ENCODE data around the gene PCDHGA3.

The PCDHGA3 gene

GRCh38 chr5:141345327-141345726 is 1.7 kb downstream of the PCDHGA3 start:
- no peak for TF ChIP-seq TEAD4 (IDR thresholded peaks at IDR 0.05)
- no peak for TF ChIP-seq FOXM1 (IDR thresholded peaks at IDR 0.05; ENCODE audit: borderline replicate concordance, low read depth)
- TF ChIP-seq EP300 (IDR thresholded peaks at IDR 0.05; ENCODE audit: borderline replicate concordance), result no peak
- no peak for TF ChIP-seq NFIC (IDR thresholded peaks at IDR 0.05)

- TF ChIP-seq RAD21 (IDR thresholded peaks at IDR 0.05; ENCODE audit: low read depth), result peak; percentile 49
- TF ChIP-seq ZBTB7A (IDR thresholded peaks at IDR 0.05; ENCODE audit: low read depth), result no peak
These were observed 6.4 kb downstream of the PCDHGA3 start, which contains the start of gene PCDHGB1 for GRCh38 chr5:141349917-141350619. Gene PCDHGB1 (plus strand): TSS chr5:141350099. CDS start chr5:141350261, 162 bp downstream.

GRCh38 chr5:141351591-141351990 is 8.0 kb downstream of the PCDHGA3 start:
- no peak for TF ChIP-seq REST (IDR thresholded peaks at IDR 0.05; ENCODE audit: low read depth)
- TF ChIP-seq TAF1 (IDR thresholded peaks at IDR 0.05; ENCODE audit: low read depth), result no peak
- no peak for TF ChIP-seq TEAD4 (IDR thresholded peaks at IDR 0.05)
- no peak for TF ChIP-seq USF1 (IDR thresholded peaks at IDR 0.05)
- no peak for TF ChIP-seq CREB1 (IDR thresholded peaks at IDR 0.05; ENCODE audit: low read depth)
- no peak for TF ChIP-seq CEBPB (IDR thresholded peaks at IDR 0.05)
- no peak for TF ChIP-seq ZBTB7A (IDR thresholded peaks at IDR 0.05; ENCODE audit: low read depth)
- TF ChIP-seq TCF12 (IDR thresholded peaks at IDR 0.05; ENCODE audit: low read depth), result no peak
- TF ChIP-seq EP300 (IDR thresholded peaks at IDR 0.05; ENCODE audit: borderline replicate concordance), result no peak
- TF ChIP-seq MAX (IDR thresholded peaks at IDR 0.05), result no peak
- TF ChIP-seq NFIC (IDR thresholded peaks at IDR 0.05), result no peak
- TF ChIP-seq YY1 (IDR thresholded peaks at IDR 0.05; ENCODE audit: low read depth), result no peak
- no peak for TF ChIP-seq EGR1 (IDR thresholded peaks at IDR 0.05)
- TF ChIP-seq RAD21 (IDR thresholded peaks at IDR 0.05; ENCODE audit: low read depth), result no peak
- TF ChIP-seq FOXM1 (IDR thresholded peaks at IDR 0.05; ENCODE audit: borderline replicate concordance, low read depth), result no peak

GRCh38 chr5:141354900-141355469 is 11.4 kb downstream of the PCDHGA3 start, which contains the start of gene PCDHGA4:
Gene PCDHGA4 (plus strand): TSS chr5:141355021. CDS start chr5:141355108, 87 bp downstream.
- peak; percentile 22; the same call in 1 of the 2 replicates for TF ChIP-seq RAD21 (IDR thresholded peaks at IDR 0.05; ENCODE audit: low read depth)
- TF ChIP-seq REST (IDR thresholded peaks at IDR 0.05; ENCODE audit: low read depth), result no peak

GRCh38 chr5:141355641-141356040 is 12.0 kb downstream of the PCDHGA3 start:
- no peak for TF ChIP-seq TCF12 (IDR thresholded peaks at IDR 0.05; ENCODE audit: low read depth)

GRCh38 chr5:141356133-141356532 is 12.5 kb downstream of the PCDHGA3 start:
- TF ChIP-seq EP300 (IDR thresholded peaks at IDR 0.05; ENCODE audit: borderline replicate concordance), result no peak
- TF ChIP-seq YY1 (IDR thresholded peaks at IDR 0.05; ENCODE audit: low read depth), result no peak
- TF ChIP-seq MAX (IDR thresholded peaks at IDR 0.05), result no peak
- no peak for TF ChIP-seq FOXM1 (IDR thresholded peaks at IDR 0.05; ENCODE audit: borderline replicate concordance, low read depth)
- no peak for TF ChIP-seq ZBTB7A (IDR thresholded peaks at IDR 0.05; ENCODE audit: low read depth)
- TF ChIP-seq REST (IDR thresholded peaks at IDR 0.05; ENCODE audit: low read depth), result no peak
- no peak for TF ChIP-seq TEAD4 (IDR thresholded peaks at IDR 0.05)
- TF ChIP-seq CEBPB (IDR thresholded peaks at IDR 0.05), result no peak
- TF ChIP-seq RAD21 (IDR thresholded peaks at IDR 0.05; ENCODE audit: low read depth), result no peak
- no peak for TF ChIP-seq TCF12 (IDR thresholded peaks at IDR 0.05; ENCODE audit: low read depth)
- TF ChIP-seq USF1 (IDR thresholded peaks at IDR 0.05), result no peak
- TF ChIP-seq EGR1 (IDR thresholded peaks at IDR 0.05), result no peak
- TF ChIP-seq CREB1 (IDR thresholded peaks at IDR 0.05; ENCODE audit: low read depth), result no peak
- no peak for TF ChIP-seq NFIC (IDR thresholded peaks at IDR 0.05)
- TF ChIP-seq TAF1 (IDR thresholded peaks at IDR 0.05; ENCODE audit: low read depth), result no peak
